Activated CD4-positive, alpha-beta T cell treated with anti-CD3 and anti-CD28 coated beads, Interleukin-2, amount 50 U/mL, for 4 hours (primary cell): ENCODE data around the gene SPDYE2.
"Not testable (repeated sequence)": the region's sequence is repeated elsewhere in the genome, so short reads cannot be mapped to it uniquely, and the experiment has no call there.

Experiments used
- DNase-seq, 2 experiments: peaks; one replicate each; pipeline ENCODE4 v3.0.0-alpha.2; 2020

The SPDYE2 gene, protein sequence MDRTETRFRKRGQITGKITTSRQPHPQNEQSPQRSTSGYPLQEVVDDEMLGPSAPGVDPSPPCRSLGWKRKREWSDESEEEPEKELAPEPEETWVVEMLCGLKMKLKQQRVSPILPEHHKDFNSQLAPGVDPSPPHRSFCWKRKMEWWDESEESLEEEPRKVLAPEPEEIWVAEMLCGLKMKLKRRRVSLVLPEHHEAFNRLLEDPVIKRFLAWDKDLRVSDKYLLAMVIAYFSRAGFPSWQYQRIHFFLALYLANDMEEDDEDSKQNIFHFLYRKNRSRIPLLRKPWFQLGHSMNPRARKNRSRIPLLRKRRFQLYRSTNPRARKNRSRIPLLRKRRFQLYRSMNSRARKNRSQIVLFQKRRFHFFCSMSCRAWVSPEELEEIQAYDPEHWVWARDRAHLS

DNA sequence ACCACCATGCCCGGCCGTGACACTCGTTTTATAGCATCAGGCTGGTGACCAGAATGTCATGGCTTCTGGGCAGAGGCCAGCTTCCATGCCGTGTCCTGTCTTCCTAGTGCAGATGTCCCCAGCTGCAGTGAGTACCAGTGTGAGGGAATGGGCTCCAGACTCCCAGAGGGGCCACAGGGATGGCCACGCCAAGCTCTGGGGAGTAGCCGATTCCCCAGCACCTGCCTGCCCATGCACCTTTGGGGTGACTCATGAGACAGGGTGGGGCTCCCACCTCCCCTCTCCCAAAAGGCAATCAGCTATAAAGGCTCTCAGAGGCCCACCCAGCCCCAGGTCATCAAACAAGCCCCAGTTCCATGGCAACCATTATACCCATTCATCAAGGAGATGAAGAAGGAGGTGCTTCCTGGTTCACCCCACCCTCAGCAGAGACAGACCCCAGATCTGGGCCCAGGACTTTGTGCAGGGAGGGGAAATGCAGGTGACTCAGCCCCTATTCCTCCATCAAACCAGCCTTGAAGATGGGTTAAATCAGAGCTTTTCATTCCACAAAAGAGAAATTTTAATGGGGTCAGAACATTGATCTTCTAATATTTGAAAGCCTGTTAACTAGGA, at the start of gene SPDYE2:
Gene SPDYE2, plus strand, starts transcription at position 419 of the 615 bp plus-strand sequence. CDS start 2,030 bp downstream, outside the sequence.
- DNase-seq, result not testable (repeated sequence)

DNA sequence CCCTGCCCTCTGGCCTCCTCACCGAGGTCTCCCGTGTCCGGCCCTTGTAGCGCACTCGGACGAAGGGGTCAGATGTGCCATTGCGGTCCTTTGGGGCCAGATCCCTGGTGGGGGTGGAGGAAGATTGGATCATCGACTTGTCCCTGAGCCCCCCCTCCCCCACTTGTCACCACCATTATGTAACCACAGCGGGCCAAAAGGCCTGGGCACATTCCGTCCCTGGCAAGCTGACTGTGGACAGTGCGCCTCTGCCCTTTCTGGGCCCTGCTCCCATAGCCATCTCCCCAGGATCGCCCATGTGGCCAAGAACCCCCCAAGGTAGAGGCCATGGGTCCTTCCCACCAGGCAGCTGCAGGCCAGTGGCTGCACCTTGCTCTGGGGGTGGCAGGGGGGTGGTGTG, 47.9 kb upstream of the SPDYE2 start:
- DNase-seq, result not testable (repeated sequence)

DNA sequence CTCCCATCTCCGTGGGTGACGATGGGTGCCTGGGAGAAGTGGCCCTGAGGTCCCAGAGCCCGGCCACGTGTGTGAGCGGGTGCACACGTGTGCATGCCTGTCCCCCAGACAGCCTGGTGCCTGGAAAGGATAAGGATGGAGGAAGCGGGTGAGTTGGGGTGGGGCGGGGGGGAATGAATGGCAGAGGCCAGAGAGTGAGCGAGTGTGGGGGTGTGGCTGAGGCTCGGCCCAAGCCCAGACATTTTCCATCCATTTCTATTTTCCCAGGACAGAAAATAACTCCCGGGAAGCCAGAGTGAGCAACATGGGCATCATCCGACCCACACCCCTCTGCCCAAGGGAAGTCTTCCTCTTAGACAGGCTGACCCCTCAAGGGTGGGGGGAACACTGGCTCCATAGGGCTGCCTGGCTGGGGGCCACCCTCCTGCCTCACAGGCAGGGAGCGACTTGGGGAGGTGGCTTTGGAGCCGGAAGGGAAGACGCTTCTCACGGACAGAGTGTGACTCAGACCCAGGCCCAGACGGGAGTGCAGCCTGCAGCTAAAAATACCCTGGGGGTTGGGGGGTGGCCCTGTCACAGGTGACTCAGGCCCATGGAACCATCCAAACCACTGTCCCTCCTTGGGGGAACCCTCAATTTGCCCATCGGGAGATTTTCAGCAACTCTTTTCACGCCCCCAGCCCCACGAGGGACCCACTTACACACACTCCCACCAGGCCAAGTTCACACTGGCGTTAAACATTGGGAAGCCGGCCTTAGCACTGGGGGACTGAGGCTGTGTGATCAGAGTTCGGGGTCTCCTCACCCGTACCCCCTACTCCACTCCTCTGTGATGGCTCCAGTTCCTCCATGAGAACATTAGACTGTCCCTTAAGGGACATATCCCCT, 45.5 kb upstream of the SPDYE2 start:
- DNase-seq, result not testable (repeated sequence)

DNA sequence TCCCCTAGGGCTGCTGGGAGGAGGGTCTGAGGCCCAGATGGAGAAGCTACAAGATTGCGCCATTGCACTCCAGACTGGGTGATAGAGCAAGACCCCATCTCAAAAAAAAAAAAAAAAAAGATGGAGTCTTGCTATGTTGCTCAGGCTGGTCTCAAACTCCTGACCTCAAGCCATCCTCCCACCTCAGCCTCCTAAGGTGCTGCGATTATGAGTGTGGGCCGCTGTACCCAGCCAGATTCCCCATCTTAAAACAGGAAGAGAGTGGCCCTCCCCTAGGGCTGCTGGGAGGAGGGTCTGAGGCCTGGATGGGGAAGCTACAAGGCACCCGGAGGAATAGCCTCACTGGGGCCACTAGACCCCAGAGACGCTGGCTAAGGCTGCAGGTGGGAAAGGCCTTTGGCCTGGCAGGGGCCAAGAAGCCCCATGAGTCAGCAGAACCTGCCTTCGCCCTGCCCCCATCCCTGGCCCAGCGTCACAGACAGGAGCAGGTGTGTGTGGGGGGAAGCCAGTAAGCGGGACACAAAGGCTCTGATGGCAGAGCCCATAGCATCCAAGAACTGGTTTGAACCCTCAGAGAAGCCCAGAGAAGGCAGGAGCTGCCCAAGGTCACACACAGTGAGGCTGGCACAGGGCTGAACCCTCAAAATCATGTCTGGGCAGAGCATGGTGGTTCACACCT, 43.5 kb upstream of the SPDYE2 start:
- not testable (repeated sequence) for DNase-seq

DNA sequence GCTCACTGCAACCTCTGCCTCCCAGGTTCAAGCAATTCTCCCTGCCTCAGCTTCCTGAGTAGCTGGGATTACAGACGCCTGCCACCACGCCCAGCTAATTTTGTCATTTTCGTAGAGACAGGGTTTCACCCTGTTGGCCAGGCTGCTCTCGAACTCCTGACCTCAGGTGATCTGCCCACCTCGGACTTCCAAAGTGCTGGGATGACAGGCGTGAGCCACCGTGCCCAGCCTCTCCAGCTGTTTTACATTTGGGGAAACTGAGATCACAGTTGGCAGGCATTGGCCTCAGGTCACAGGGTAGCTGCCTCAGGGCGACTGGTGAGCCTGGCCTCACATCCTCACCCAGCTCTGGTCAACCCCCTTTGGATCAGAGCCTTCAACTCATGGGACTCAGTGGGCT, 40.5 kb upstream of the SPDYE2 start:
- not testable (repeated sequence) for DNase-seq

DNA sequence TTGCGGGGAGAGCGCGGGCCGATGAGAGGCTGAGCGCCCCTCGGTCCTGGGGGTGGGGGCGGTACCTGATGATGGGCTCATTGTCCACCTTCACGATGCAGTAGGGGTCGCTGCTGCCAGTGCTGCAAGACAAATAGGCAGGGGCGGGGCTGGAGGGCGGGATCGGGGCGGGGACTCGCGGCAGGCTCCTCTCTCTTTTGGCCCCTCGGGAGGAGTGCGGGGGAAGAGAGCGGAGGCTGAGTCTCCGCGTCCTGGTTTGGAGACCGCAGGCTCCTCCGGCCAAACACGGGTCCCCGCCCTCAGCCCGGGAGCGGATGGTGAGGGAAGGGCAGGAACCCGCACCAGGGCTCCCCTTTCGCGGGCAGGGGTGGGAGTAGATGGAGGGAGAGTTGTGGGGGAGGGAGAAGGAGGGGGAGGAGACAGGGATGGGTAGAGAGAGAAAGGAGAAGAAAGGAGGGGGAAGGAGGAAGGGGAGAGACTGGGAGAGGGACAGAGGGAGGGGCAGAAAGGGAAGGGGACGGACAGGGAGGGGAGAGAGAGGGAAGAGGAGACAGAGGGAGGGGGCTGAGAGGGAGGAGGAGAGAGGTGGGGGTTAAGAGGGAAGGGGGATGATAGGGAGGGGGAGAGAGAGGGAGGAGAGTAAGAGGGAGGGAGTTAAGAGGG, 39.0 kb upstream of the SPDYE2 start:
- not testable (repeated sequence) for DNase-seq

DNA sequence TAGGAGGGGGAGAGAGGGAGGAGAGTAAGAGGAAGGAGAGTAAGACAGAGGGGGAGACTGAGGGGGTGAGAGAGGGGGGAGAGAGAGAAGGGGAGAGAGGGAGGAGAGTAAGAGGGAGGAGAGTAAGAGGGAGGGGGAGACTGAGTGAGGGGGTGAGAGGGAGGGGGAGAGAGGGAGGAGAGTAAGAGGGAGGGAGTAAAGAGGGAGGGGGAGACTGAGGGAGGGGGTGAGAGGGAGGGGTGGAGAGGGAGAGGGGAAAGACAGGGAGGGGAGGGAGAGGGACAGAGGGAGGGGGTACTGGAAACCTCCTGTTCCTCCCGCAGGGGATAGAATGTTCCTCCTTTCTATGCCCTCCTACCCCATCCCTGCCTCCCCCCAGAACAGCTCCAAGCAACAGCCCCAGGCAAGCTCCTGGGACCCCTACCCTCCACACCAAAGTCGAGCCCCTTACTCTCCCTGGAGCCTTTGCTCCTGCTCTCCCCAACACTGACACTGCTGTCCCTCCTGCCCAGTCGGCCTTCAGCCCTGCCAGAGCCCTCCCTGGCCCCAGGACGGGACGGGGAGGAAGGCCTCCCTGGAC, 38.3 kb upstream of the SPDYE2 start:
- DNase-seq, result not testable (repeated sequence)

DNA sequence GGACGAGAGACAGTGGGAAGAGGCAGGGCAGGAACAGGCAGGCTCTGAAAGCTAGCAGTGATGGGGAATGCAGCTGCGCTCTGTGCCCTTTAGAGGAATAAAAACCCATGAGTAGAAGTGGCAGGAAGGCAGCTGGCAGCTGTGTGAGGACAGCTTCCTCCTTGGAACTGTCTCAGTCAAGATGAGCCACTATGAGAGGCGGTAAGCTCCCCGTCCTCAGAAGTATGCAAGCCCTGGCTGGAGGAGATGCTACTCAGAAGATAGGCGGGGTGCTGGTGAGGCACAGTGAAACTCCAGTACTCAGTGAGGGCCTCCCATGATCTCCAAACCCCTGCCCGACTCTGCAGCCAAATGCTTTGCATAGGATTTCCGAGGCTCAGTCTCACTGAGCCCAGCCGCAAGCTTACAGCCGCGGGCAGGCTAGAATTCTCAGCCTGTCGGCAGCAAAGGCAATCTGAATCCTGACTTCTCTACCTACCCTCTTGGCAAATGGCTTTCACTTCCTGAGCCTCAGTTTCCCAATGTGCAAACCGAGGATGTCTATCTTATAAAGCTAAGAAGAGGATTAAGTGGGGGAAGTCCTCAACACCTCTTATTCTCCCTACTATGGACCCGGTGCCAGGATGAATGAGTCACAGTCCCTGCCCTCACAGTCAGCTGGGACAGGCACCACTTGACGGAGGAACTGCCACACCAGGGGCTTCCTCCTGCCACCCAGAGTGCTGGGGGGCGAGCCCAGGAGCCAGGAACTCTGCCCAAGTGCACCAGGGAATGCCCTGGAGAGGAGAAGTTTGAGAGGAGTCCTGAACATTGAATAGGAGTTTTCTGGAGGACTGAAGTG, 35.9 kb upstream of the SPDYE2 start:
- not testable (repeated sequence) for DNase-seq

DNA sequence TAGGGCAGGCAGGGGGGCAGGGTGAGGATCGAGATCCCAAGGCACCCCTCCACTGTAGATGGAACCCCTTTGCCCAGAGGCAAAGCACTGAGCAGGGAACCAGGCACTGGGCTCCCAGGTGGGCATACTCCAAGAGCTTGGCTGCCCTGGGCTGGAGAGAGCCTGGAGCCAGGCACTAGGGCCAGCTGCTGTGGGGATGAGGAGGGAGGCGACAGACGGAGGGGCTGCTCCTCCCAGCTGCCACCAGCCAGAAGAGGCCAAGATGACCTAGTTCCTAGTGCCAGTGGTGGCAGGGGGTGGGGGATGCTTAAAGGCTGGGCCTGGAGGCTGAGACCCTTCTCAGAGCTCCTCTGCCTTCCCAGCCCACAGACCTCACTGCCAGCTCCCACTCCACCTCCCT, 35.1 kb upstream of the SPDYE2 start:
- not testable (repeated sequence) for DNase-seq

DNA sequence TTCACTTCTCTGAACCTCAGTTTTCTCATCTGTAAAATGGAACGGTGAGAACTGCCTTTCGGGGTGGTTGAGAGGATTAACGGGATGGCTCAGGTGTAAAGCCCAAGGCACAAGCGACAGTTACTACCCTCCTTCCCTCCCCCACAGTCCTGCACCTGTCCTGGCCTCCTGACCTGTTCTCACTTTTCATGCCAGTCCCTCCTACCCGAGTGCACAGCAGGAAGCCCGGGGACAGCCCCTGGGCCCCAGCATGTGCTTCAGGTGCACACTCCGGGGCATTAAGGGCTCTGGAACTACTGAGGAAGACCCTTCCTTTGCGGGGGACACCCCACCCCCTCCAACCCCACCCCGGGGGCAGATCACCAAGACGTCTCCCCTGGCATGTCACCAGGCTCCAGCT, 34.1 kb upstream of the SPDYE2 start:
- DNase-seq, result not testable (repeated sequence)

DNA sequence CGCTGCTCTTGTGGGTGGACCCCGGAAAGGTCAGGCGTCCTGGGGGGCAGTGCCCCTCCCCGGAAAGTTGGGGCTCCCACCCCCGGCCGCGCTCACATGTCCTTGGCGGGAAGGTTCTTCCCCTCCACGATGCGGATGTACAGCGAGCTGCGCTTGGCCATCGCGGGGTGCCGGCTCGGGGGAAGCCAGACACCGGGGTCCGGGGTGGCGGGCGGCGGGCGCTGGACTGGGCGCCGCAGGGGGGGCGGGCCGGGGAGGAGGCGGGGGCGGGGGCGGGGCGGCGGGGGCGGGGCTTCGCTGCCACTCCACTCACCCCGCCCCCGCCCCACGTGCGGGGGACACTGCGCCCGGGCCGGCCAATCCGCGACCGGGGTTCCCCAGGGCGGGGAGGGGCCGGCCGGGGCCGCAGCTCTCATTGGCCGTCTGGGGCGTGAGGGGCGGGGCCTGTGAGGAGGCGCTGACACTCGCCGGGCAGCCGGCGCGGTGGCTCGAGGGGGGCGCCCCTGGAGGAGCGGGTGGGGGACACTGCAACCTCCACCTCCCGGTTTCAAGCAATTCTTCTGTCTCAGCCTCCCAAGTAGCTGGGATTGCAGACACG, 33.4 kb upstream of the SPDYE2 start, which contains the start of gene RASA4B:
Gene RASA4B, minus strand, starts transcription at position 228 of the 598 bp plus-strand sequence. Its CDS starts 67 bp downstream, at position 161.
- DNase-seq, result not testable (repeated sequence)

DNA sequence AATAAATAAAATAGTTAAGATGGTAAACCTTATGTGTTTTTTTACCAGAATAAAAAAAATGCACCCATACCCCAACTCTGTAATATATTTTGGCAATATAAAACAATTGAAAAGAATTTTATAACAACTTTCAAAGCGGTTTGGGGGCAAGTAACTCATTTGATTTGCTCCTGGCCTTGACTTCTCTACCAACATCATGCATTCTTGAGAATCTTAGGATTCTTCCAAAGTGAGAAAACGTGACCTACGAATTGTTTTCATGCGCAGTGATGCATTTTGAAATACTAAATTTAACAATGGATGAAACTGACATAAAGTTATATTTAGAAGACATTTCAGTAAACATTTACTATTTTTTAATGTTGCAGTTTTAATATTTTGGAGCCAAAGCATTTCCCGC, 30.2 kb upstream of the SPDYE2 start:
- not testable (repeated sequence) for DNase-seq

DNA sequence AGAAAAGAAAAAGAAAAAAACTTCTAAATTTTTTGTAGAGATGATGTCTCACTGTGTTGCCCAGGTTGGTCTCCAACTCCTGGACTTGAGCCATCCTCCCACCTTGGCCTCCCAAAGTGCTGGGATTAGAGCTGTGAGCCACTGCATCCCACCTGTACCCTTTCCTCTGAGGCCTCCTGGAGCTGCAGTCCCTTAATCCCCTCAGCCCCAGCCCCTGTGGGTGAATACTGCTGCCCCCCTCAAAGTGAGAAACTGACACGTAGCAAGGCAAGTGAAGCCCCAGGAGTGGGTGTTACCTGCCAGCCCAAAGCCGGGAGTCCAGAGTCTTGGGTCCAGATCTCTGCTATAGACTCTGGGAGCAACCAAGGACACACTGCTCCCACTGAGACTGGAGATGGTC, 26.2 kb upstream of the SPDYE2 start:
- not testable (repeated sequence) for DNase-seq

DNA sequence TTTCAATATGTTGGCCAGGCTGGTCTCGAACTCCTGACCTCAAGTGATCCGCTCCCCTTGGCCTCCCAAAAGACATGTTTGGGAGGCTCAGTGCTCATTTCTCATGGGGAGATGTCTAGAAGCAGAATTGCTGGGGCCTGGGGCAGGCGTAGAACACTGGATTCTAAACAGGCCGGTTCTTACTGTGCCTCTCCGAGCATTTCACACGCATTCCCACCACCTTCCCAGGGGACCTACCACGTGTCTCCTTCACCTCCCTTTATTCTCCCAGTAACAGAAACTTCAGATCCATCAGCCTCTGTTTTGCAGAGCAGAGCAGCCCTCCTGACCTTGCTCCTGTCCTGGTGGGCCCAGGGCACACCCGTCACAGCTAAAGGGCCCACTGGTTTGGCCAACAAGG, 23.8 kb upstream of the SPDYE2 start:
- not testable (repeated sequence) for DNase-seq

DNA sequence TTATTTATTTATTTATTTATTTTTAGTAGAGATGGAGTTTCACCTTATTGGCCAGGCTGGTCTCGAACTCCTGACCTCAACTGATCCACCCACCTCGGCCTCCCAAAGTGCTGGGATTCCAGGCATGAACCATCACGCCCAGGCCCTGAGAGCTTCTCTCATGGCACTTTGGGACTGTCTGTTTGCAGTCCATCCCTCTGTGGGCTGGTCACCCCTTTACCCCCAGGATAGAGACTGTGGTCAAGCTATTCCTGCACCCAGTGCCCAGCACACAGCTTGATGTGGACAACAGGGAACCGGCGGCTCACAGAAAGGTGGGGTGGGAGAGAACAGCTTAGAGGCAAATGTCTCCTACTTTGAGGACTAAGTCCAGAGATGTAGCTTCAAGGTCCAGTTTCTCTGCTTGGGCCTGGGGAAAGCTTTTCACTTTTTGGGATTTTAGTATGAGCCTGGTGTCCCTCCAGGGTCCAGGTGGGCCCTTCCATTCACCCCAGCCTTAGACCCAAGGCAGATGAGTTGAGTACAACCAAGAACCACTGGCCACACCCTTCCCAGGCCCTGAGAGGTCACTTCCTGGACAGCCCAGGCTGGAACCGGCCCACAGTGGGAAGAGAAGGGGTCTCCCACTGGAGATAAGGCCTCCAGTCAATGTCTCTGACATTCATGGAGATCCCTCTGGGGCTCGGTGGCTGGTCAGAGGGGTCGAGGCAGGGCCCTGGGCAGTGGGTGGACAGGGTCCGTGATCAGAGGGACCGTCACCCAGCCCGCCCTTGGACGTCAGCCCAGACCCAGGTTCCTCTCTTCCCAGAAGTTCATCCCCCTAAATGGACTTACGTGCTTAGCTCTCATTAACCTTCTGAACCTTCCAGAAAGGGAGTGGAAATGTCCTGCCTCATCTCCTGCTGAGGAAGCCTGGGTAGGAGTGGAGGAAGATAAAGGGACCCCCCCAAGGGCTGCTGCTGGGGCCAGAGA, 22.9 kb upstream of the SPDYE2 start:
- DNase-seq, result not testable (repeated sequence)

DNA sequence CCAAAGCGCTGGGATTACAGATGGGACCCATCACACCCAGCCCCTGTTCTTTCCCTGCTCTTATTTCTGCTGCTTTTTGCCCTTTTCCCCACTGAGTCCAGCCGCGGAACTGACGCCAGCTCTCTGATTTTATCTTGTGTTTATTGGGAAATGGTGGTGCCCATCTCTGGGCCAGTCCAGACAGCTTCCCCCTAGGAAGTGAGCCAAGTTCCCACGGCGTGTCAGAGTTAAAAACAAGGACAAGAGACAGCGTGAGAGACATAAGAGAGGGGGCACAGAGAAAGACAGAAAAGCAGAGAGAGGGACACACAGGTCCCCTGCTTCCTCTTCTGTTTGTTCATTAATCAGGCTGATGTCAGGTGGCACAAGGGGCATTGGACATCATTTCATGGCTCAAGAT, 19.4 kb upstream of the SPDYE2 start:
- DNase-seq, result not testable (repeated sequence)

DNA sequence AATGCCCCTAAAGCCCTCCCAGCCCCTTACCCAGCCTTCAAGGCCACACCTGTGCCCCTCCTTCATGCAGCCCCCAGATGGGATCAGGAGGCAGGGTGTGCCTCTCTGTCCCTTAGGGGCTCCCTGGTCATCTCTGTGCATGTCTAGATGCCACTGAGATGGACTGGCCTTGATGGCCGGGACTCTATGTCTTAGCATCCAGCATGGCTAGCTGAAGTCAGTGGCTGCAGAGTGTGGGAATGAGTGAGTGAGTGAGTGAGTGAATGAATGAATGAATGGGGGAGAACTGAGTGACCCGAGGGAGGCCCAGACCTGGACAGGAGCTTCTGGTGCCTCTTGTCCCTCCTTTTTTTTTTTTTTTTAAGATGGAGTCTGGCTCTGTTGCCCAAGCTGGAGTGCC, 18.9 kb upstream of the SPDYE2 start:
- not testable (repeated sequence) for DNase-seq

DNA sequence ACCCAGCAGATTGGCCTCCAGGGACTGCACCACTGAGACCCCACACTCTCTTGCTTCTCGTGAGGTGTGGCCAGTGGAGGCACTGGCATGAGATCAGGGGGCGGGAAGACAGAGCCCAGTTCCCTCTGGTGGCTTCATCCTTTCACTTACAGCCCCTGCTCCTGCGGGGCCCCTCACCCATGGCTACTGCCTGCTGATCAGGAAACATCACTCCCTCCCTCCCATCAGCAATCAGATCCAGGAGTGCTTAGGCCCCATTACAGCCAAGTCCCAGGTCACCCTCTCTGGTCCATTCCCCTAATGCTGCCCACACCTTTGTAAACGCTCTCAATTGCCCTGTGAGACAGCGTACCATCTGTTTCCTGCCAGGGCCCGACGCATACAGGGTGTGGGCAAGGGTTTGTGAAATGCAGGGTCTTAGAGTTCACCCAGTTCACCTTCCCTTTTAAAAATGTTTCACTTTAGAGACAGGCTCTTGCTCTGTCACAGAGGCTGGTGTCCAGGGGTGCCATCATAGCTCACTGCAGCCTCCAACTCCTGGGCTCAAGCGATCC, 15.9 kb upstream of the SPDYE2 start:
- DNase-seq, result not testable (repeated sequence)
